Measurements from ENCODE around the gene SKP1.

Gene SKP1

GRCh38 chr5:134209477-134210245 is 32.9 kb upstream of the SKP1 start:
- no peak overlapping the region for H3K27ac ChIP-seq
- ChIA-PET CTCF (interaction anchor here (0.9 kb wide), 1 partner anchor 15 kb away, joined by 3 read pairs; no protein-coding TSS in a partner anchor), POLR2A (ENCODE audit: low non-redundant PET) (no interaction called here)
- no peak for DNase-seq (ENCODE audit: low spot score)
- no peak for TF ChIP-seq CTCF (conservative IDR thresholded peaks at IDR 0.05; ENCODE audit: low read depth)

- DNase-seq (ENCODE audit: low spot score): no peak
- ChIA-PET POLR2A (ENCODE audit: low non-redundant PET) (no interaction called here), CTCF (no interaction called here)
- no peak for TF ChIP-seq CTCF (conservative IDR thresholded peaks at IDR 0.05; ENCODE audit: low read depth)
- no peak overlapping the region for H3K27ac ChIP-seq
Observed at GRCh38 chr5:134207696-134208095, 30.9 kb upstream of the SKP1 start.

- POLR2A ChIA-PET (ENCODE audit: low non-redundant PET): no interaction called here
- CTCF ChIA-PET: interaction anchor here (1.6 kb wide), 1 partner anchor 20 kb away, joined by 6 read pairs; no protein-coding TSS in a partner anchor
- peak overlapping the region; percentile 9; the same call in 1 of the 2 replicates for H3K27ac ChIP-seq
- DNase-seq (ENCODE audit: low spot score): no peak
- TF ChIP-seq CTCF (conservative IDR thresholded peaks at IDR 0.05; ENCODE audit: low read depth): no peak
Observed at GRCh38 chr5:134206627-134207160, 29.9 kb upstream of the SKP1 start.

- ChIA-PET CTCF (interaction anchor here (0.6 to 0.7 kb wide), 2 partner anchors 251 to 1058 kb away, joined by 3 to 4 read pairs; no protein-coding TSS in a partner anchor), POLR2A (ENCODE audit: low non-redundant PET) (no interaction called here)
- DNase-seq (ENCODE audit: low spot score): no peak
- TF ChIP-seq CTCF (conservative IDR thresholded peaks at IDR 0.05; ENCODE audit: low read depth): no peak
- no peak overlapping the region for H3K27ac ChIP-seq
Observed at GRCh38 chr5:134204575-134204974, 27.8 kb upstream of the SKP1 start.

- no peak for DNase-seq (ENCODE audit: low spot score)
- H3K27ac ChIP-seq: no peak overlapping the region
- TF ChIP-seq CTCF (conservative IDR thresholded peaks at IDR 0.05; ENCODE audit: low read depth): no peak
- POLR2A ChIA-PET (ENCODE audit: low non-redundant PET): no interaction called here
- CTCF ChIA-PET: no interaction called here
Observed at GRCh38 chr5:134203630-134204029, 26.9 kb upstream of the SKP1 start.

- no peak overlapping the region for H3K27ac ChIP-seq
- ChIA-PET POLR2A (ENCODE audit: low non-redundant PET) (interaction anchor here (0.6 kb wide), 1 partner anchor 52 kb away, joined by 7 read pairs; no protein-coding TSS in a partner anchor), CTCF (interaction anchor here (1.2 kb wide), 1 partner anchor 12 kb away, joined by 5 read pairs; no protein-coding TSS in a partner anchor)
- no peak for TF ChIP-seq CTCF (conservative IDR thresholded peaks at IDR 0.05; ENCODE audit: low read depth)
- DNase-seq (ENCODE audit: low spot score): no peak
Observed at GRCh38 chr5:134195666-134196065, 18.9 kb upstream of the SKP1 start.
